ENCODE data around the gene XAGE1A. TPM values are rescaled to one million over a fixed set of nuclear protein-coding genes. Genes with fewer than 3 reads are reported as not detected.
"Not testable (repeated sequence)": the region's sequence is repeated elsewhere in the genome, so short reads cannot be mapped to it uniquely, and the experiment has no call there.

XAGE1A gene
- total RNA-seq, 4 donors from 2014 or later: not detected

DNA sequence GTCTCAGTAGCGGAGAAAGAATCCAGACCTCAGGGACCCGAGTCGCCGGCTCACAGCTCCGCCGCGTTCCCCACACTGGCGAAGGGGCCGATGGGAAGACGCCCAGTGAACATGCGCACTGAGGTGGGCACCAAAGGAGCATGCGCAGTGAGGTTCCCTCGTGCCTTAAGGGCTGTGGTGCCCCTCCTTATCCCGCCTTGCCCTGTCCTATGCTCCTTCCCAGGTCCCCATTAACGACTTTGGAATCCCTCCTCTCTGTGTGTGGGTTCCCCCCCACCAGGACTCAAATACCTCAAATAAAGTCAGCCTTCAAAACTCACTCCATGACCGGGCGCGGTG lies 21.3 kb downstream of the XAGE1A start, which contains the start of gene XAGE1B:
Gene XAGE1B, minus strand, starts transcription at position 77 of the 339 bp plus-strand sequence. CDS start 1,536 bp downstream, outside the sequence.
- not testable (repeated sequence) for H3K4me1 ChIP-seq; H3K9me3 ChIP-seq; H3K4me3 ChIP-seq; DNase-seq (ENCODE audit: low spot score in 2 of 2); H3K27ac ChIP-seq; H3K27me3 ChIP-seq; H3K36me3 ChIP-seq
- WGBS: no CpG with 5 or more reads among the region's 18 CpGs

DNA sequence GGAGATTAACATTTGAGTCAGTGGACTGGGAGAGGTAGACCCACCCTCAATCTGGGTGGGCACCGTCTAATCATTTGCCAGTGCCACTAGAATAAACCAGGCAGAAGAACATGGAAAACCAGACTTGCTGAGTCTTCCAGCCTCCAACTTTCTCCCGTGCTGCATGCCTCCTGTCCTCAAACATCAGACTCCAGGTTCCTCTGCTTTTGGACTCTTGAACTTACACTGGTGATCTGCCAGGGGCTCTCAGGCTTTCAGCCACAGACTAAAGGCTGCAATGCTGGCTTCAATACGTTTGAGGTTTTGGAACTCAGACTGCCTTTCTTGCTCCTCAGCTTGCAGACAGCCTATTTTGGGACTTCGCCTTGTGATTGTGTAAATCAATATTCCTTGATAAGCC lies 45.4 kb downstream of the XAGE1A start:
- H3K27ac ChIP-seq; DNase-seq (ENCODE audit: low spot score in 2 of 2); H3K36me3 ChIP-seq; H3K4me1 ChIP-seq; H3K4me3 ChIP-seq; H3K9me3 ChIP-seq; H3K27me3 ChIP-seq: not testable (repeated sequence)
- WGBS: 47% methylated on average over 4 of the region's 4 CpGs

DNA sequence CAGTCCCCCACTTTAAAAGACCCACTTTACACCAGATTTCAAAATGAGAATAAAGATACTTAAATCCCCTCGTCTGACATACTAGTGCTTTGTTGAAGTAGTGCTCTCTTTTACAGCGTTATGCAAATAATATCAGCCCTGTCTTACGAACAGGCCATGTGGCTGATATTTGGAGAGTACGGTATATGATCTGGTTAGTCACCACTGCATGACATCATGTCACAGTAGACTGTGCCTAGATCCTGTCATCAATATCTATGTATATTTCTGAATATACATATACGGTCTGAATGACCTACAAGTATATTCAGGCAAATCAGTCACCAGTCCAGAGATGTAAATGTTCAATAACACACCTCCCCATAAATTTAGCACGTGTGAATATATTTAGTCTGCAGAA lies 46.7 kb downstream of the XAGE1A start:
- Histone ChIP-seq H3K9me3 (no peaks in the 10 kb centered on the region), H3K27me3 (no peaks in the 10 kb centered on the region), H3K4me1 (no peaks in the 10 kb centered on the region), H3K4me3 (no peak overlapping the region), H3K36me3 (no peaks in the 10 kb centered on the region), H3K27ac (no peak overlapping the region)
- DNase-seq (ENCODE audit: low spot score in 2 of 2): no peak
- TF ChIP-seq POLR2A (IDR thresholded peaks at IDR 0.05): no peak
- TF ChIP-seq EP300 (IDR thresholded peaks at IDR 0.05): no peak
- TF ChIP-seq, protein P1, sequence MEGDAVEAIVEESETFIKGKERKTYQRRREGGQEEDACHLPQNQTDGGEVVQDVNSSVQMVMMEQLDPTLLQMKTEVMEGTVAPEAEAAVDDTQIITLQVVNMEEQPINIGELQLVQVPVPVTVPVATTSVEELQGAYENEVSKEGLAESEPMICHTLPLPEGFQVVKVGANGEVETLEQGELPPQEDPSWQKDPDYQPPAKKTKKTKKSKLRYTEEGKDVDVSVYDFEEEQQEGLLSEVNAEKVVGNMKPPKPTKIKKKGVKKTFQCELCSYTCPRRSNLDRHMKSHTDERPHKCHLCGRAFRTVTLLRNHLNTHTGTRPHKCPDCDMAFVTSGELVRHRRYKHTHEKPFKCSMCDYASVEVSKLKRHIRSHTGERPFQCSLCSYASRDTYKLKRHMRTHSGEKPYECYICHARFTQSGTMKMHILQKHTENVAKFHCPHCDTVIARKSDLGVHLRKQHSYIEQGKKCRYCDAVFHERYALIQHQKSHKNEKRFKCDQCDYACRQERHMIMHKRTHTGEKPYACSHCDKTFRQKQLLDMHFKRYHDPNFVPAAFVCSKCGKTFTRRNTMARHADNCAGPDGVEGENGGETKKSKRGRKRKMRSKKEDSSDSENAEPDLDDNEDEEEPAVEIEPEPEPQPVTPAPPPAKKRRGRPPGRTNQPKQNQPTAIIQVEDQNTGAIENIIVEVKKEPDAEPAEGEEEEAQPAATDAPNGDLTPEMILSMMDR (IDR thresholded peaks at IDR 0.05): no peak
- no peak for TF ChIP-seq POLR2AphosphoS5 (IDR thresholded peaks at IDR 0.05)
- WGBS: 76% methylated on average over 6 of the region's 6 CpGs

DNA sequence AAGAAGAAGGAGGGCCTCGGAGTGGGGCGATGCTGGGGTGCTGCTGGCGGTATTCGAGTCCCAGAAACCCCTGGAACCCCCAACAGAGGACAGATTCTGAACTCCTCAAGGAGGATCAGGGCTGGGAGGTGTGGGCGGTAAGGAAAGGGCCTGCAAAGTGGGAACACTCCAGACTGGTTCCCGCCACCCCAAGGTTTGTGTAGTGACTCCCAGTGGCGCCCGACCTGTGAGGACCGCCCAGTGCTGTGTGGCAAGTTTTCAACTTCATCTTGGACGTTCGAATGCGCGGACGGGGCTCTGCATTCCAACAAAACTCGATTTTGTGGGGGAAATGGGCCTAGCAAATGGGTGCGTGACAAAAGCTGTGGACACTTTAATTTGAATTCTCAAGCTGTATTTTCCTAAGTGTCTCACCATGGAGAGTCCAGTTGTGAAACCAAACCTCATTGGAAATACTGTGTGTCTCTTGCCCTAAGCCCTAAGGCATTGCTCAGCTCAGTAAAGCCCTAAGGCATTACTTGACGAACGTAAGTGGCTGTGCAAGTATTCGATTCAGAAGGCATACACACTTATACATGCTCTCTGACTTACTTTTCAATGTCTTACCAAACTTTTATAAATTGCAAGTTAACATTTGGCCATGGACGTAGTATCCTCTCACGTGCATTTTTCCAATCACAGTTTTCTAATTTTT lies 48.7 kb downstream of the XAGE1A start:
- Histone ChIP-seq H3K9me3 (no peaks in the 10 kb centered on the region), H3K4me1 (no peaks in the 10 kb centered on the region), H3K36me3 (no peaks in the 10 kb centered on the region), H3K4me3 (no peak overlapping the region), H3K27me3 (no peaks in the 10 kb centered on the region), H3K27ac (no peak overlapping the region)
- WGBS: 87% methylated on average over 21 of the region's 21 CpGs
- no peak for TF ChIP-seq POLR2AphosphoS5 (IDR thresholded peaks at IDR 0.05)
- TF ChIP-seq, protein P1 (IDR thresholded peaks at IDR 0.05): no peak
- no peak for TF ChIP-seq EP300 (IDR thresholded peaks at IDR 0.05)
- TF ChIP-seq POLR2A (IDR thresholded peaks at IDR 0.05): no peak
- no peak for DNase-seq (ENCODE audit: low spot score in 2 of 2)

DNA sequence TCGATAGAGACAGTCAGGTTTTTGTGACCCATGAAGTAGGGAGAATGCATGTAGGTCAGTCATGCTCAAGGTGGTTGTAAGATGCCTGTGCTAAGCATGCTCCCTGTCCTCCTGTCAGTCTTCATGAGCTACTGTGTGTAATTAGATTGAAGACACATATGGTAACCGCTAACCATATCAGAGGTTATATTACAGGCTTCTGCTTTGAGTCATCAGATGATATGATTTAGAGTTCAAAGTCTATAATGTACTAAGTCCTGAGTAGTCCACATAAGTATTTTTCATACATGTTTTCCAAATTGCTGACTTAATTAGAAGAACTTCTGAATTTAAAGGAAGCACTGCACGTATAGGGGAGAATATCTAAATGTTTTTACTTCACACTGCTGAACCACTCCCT lies 53.2 kb downstream of the XAGE1A start:
- WGBS: 70% methylated on average over 3 of the region's 3 CpGs

More for the DNA sequence above, 53.2 kb downstream of the XAGE1A start:
- H3K9me3 ChIP-seq; H3K36me3 ChIP-seq; H3K27ac ChIP-seq; H3K4me3 ChIP-seq; H3K27me3 ChIP-seq; DNase-seq (ENCODE audit: low spot score in 2 of 2); H3K4me1 ChIP-seq: not testable (repeated sequence)

Other genes with a start within 250 kb of the XAGE1A start
- not detected for gene XAGE2, start 126.8 kb upstream of the XAGE1A start, total RNA-seq
- gene XAGE1B, start 21.3 kb downstream of the XAGE1A start, total RNA-seq: not detected
- gene SSX7, start 159.1 kb downstream of the XAGE1A start, total RNA-seq: not detected
- gene SSX2, start 211.4 kb downstream of the XAGE1A start, total RNA-seq: not detected